GM18499 (cell line): ENCODE measurements around the gene EEF1B2.

Experiments
- ATAC-seq: cut with Tn5 transposase; IDR thresholded peaks from one replicate; pipeline ENCODE4 v1.9.1; 2021; ENCODE audit warnings: moderate number of reproducible peaks; ENCODE audit not compliant: insufficient read depth, unreplicated experiment

The EEF1B2 gene

GRCh38 chr2:206211657-206212255, 52.1 kb downstream of the EEF1B2 start:
- ATAC-seq: no peak
